HCT116 (cell line): Measurements from ENCODE around the gene SCP2. TPM values are rescaled to one million over a fixed set of nuclear protein-coding genes. Genes with fewer than 3 reads are reported as not detected.

Experiments
- ATAC-seq: fragments of 200-7000 bp; cut with Tn5 transposase; 2 replicates; pipeline ENCODE4 v1.9.1; 2020; ENCODE audit warnings: mild to moderate bottlenecking, moderate library complexity
- BruUV-seq: library from RNA; stranded (reverse); fragments of 400-500 nt; replicated peaks from 2 replicates; lab custom pipeline; 2021; lab: Mats Ljungman, UMichigan
- CTCF ChIA-PET: fragments of 300-600 bp; sonication (Branson Sonifier 250); formaldehyde crosslinking; loops from one replicate; lab custom pipeline; 2021; ENCODE audit warnings: antibody characterized with exemption; lab: Charles Lee
- POLR2A ChIA-PET: fragments of 300-600, 350-600 bp; sonication (Branson Sonifier 250); formaldehyde crosslinking; loops from one replicate; lab custom pipeline; 2021; ENCODE audit warnings: antibody characterized with exemption; lab: Charles Lee
- RAD21 ChIA-PET, 2 experiments: fragments of 300-600 bp; sonication (Branson Sonifier 250); formaldehyde crosslinking; loops; one replicate each; lab custom pipeline; 2023; ENCODE audit warnings: low total read pairs in 2 of 2; ENCODE audit not compliant: uncharacterized antibody in 2 of 2, unreplicated experiment in 2 of 2, low non-redundant PET in 1 of 2; lab: Charles Lee
- DNase-seq: peaks from one replicate; pipeline ENCODE4 v3.0.0-alpha.2; 2010; ENCODE audit warnings: low read depth, low spot score
- H2AFZ ChIP-seq: fragments of 200-600 bp; shearing (Covaris generic), sonication (generic); 2 replicates; pipeline ENCODE4 v1.6.1; 2017; ENCODE audit warnings: low read depth, mixed run types, mixed read lengths, antibody characterized with exemption, low read length; ENCODE audit not compliant: poor library complexity, severe bottlenecking
- H3K27ac ChIP-seq: 2 replicates; pipeline ENCODE4 v1.5.1; 2012; ENCODE audit warnings: low read depth, low read length
- H3K27me3 ChIP-seq: fragments of 200-600 bp; sonication (generic); 2 replicates; pipeline ENCODE4 v1.6.1; 2016; ENCODE audit warnings: mixed run types, low read length, mixed read lengths; ENCODE audit not compliant: insufficient read depth
- H3K36me3 ChIP-seq, 2 experiments: fragments of 200-500 bp in 1 of 2; fragments of 200-600 bp in 1 of 2; sonication (Bioruptor generic) in 1 of 2; sonication (generic) in 1 of 2; 2 replicates each; pipeline versions ENCODE4 v1.5.1 to v1.6.1; 2014 to 2016; ENCODE audit warnings: low read length in 2 of 2, inconsistent platforms in 1 of 2, mixed read lengths in 1 of 2, mixed run types in 1 of 2; ENCODE audit not compliant: insufficient read depth in 2 of 2, control insufficient read depth in 1 of 2
- H3K4me1 ChIP-seq, 2 experiments: fragments of 200-600 bp in 1 of 2; sonication (generic) in 1 of 2; 2 replicates each; pipeline versions ENCODE4 v1.5.1 to v1.6.1; 2012 to 2017; ENCODE audit warnings: low read length in 2 of 2, inconsistent platforms in 1 of 2, mild to moderate bottlenecking in 1 of 2, mixed read lengths in 1 of 2, mixed run types in 1 of 2, moderate library complexity in 1 of 2; ENCODE audit not compliant: insufficient read depth in 2 of 2, control insufficient read depth in 1 of 2
- H3K4me2 ChIP-seq: fragments of 200-600 bp; sonication (generic); 2 replicates; pipeline ENCODE4 v1.6.1; 2017; ENCODE audit warnings: mixed run types, low read length, mixed read lengths
- H3K4me3 ChIP-seq, 2 experiments: fragments of 200-600 bp in 1 of 2; sonication (generic) in 1 of 2; replicated peaks in 1 of 2; 2 replicates each; pipeline ENCODE4 v1.5.1; 2011 to 2016; ENCODE audit warnings: low read length in 2 of 2, control low read depth in 1 of 2, low read depth in 1 of 2, mild to moderate bottlenecking in 1 of 2, mixed read lengths in 1 of 2, mixed run types in 1 of 2
- H3K79me2 ChIP-seq: fragments of 200-600 bp; sonication (generic); 2 replicates; pipeline ENCODE4 v1.6.1; 2017; ENCODE audit warnings: mild to moderate bottlenecking, mixed run types, low read length, moderate library complexity, mixed read lengths; ENCODE audit not compliant: insufficient read depth
- H3K9ac ChIP-seq: fragments of 200-600 bp; sonication (generic); 2 replicates; pipeline ENCODE4 v1.6.1; 2016; ENCODE audit warnings: low read length, mixed read lengths
- H3K9me2 ChIP-seq: fragments of 200-600 bp; sonication (generic), shearing (Covaris generic); 2 replicates; pipeline ENCODE4 v1.6.1; 2017; ENCODE audit warnings: mixed run types, mild to moderate bottlenecking, moderate library complexity; ENCODE audit not compliant: insufficient read depth
- H3K9me3 ChIP-seq, 2 experiments: fragments of 200-500 bp in 1 of 2; fragments of 200-600 bp in 1 of 2; sonication (Bioruptor generic) in 1 of 2; sonication (generic) in 1 of 2; 2 replicates each; pipeline ENCODE4 v1.6.1; 2014 to 2017; ENCODE audit warnings: low read length in 2 of 2, mixed read lengths in 2 of 2, inconsistent platforms in 1 of 2, low read depth in 1 of 2, mild to moderate bottlenecking in 1 of 2, mixed run types in 1 of 2, moderate library complexity in 1 of 2; ENCODE audit not compliant: control insufficient read depth in 1 of 2, insufficient read depth in 1 of 2
- H4K20me1 ChIP-seq: fragments of 200-600 bp; sonication (generic), shearing (Covaris generic); 2 replicates; pipeline ENCODE4 v1.6.1; 2017; ENCODE audit warnings: mixed run types, mild to moderate bottlenecking, moderate library complexity; ENCODE audit not compliant: insufficient read depth
- ATF3 ChIP-seq: IDR thresholded peaks from 2 replicates; pipeline ENCODE4 v1.6.1; 2012
- CBX3 ChIP-seq: IDR thresholded peaks from 2 replicates; pipeline ENCODE4 v1.6.1; 2012; ENCODE audit warnings: low read depth
- CEBPB ChIP-seq: IDR thresholded peaks from 2 replicates; pipeline ENCODE4 v1.6.1; 2012; ENCODE audit warnings: low read depth
- EGR1 ChIP-seq: IDR thresholded peaks from 2 replicates; pipeline ENCODE4 v1.6.1; 2012; ENCODE audit warnings: low read depth
- EZH2 ChIP-seq: fragments of 200-600 bp; sonication (generic); IDR thresholded peaks from 2 replicates; pipeline ENCODE4 v1.6.1; 2017; ENCODE audit warnings: antibody characterized with exemption, mixed run types
- EZH2phosphoT487 ChIP-seq: fragments of 200-600 bp; IDR thresholded peaks from 2 replicates; pipeline ENCODE4 v1.6.1; 2018; ENCODE audit warnings: antibody characterized with exemption, borderline replicate concordance
- JUND ChIP-seq: IDR thresholded peaks from 2 replicates; pipeline ENCODE4 v1.6.1; 2012
- POLR2A ChIP-seq: IDR thresholded peaks from 2 replicates; pipeline ENCODE4 v1.7.0; 2011; ENCODE audit warnings: borderline replicate concordance; ENCODE audit not compliant: insufficient read depth, insufficient read length; ENCODE audit errors: extremely low read depth
- SIN3A ChIP-seq: IDR thresholded peaks from 2 replicates; pipeline ENCODE4 v1.6.1; 2012; ENCODE audit warnings: low read depth
- SP1 ChIP-seq: IDR thresholded peaks from 2 replicates; pipeline ENCODE4 v1.6.1; 2012; ENCODE audit warnings: low read depth
- SRF ChIP-seq: IDR thresholded peaks from 2 replicates; pipeline ENCODE4 v1.6.1; 2012; ENCODE audit warnings: low read depth
- YY1 ChIP-seq: IDR thresholded peaks from 2 replicates; pipeline ENCODE4 v1.6.1; 2011; ENCODE audit warnings: low read length, low read depth, moderate library complexity, mild to moderate bottlenecking; ENCODE audit not compliant: insufficient replicate concordance; ENCODE audit errors: extremely low read depth
- ZBTB33 ChIP-seq: IDR thresholded peaks from 2 replicates; pipeline ENCODE4 v1.6.1; 2011; ENCODE audit warnings: mild to moderate bottlenecking, low read length, moderate library complexity; ENCODE audit not compliant: insufficient replicate concordance; ENCODE audit errors: extremely low read depth
- intact Hi-C: fragments of 100-400 bp; cut with micrococcal nuclease; formaldehyde crosslinking; loops from 2 replicates; pipeline ENCODE4 v1.10.0; 2022
- total RNA-seq: library from RNA; stranded (reverse); gene quantifications from one replicate; pipeline ENCODE4 v1.2.1, GENCODE V29; 2021; ENCODE audit not compliant: unreplicated experiment

SCP2 gene
- total RNA-seq, 1 experiment from 2014 or later, result 62.0 TPM

- DNase-seq, result no peak
- ATAC-seq, result no peak
- no peaks in the 10 kb centered on the region for H3K27me3 ChIP-seq
- RAD21 ChIA-PET, result no interaction called here
- no peak overlapping the region for H3K4me3 ChIP-seq
- H3K27ac ChIP-seq, result no peak overlapping the region
- CTCF ChIA-PET, result no interaction called here
- no peaks in the 10 kb centered on the region for H3K9me2 ChIP-seq
- TF ChIP-seq SP1 (no peak), EZH2phosphoT487 (no peak), POLR2A (no peak), CEBPB (no peak)
- H3K4me1 ChIP-seq, result no peaks in the 10 kb centered on the region
- POLR2A ChIA-PET, result no interaction called here
- no peaks in the 10 kb centered on the region for H3K9me3 ChIP-seq
- H2AFZ ChIP-seq, result no peak overlapping the region
- BruUV-seq, result no TSS peak
- intact Hi-C loops, result no loop called here
- H3K79me2 ChIP-seq, result no peaks in the 10 kb centered on the region
- H3K36me3 ChIP-seq, result no peaks in the 10 kb centered on the region
- no peak overlapping the region for H3K9ac ChIP-seq
- H4K20me1 ChIP-seq, result no peaks in the 10 kb centered on the region
- H3K4me2 ChIP-seq, result no peak overlapping the region
Observed at GRCh38 chr1:53026254-53026653, 99.2 kb downstream of the SCP2 start.

GRCh38 chr1:53031732-53032131 lies 104.7 kb downstream of the SCP2 start:
- CTCF ChIA-PET, result no interaction called here
- POLR2A ChIA-PET, result no interaction called here
- Histone ChIP-seq H3K79me2 (no peaks in the 10 kb centered on the region), H3K9me2 (no peaks in the 10 kb centered on the region), H4K20me1 (no peaks in the 10 kb centered on the region), H3K36me3 (no peaks in the 10 kb centered on the region), H3K9ac (no peak overlapping the region), H3K4me2 (no peak overlapping the region), H3K4me1 (no peaks in the 10 kb centered on the region), H3K4me3 (no peak overlapping the region), H3K9me3 (no peaks in the 10 kb centered on the region), H3K27ac (no peak overlapping the region), H2AFZ (no peak overlapping the region), H3K27me3 (no peaks in the 10 kb centered on the region)
- intact Hi-C loops, result no loop called here
- RAD21 ChIA-PET, result no interaction called here
- ATAC-seq, result no peak
- TF ChIP-seq ATF3 (no peak), POLR2A (no peak), EGR1 (no peak), YY1 (no peak), JUND (no peak), SIN3A (no peak), ZBTB33 (no peak), CBX3 (no peak), CEBPB (no peak), EZH2 (no peak), SRF (no peak), EZH2phosphoT487 (no peak), SP1 (no peak)
- BruUV-seq, result no TSS peak
- no peak for DNase-seq
